Stimulated activated CD8-positive, alpha-beta memory T cell treated with anti-CD3 and anti-CD28 coated beads, Interleukin-15, amount 100 ng/mL, for 1 hour (primary cell): ENCODE results near the gene ADORA2B.
"Not testable (repeated sequence)": the region's sequence is repeated elsewhere in the genome, so short reads cannot be mapped to it uniquely, and the experiment has no call there.

Experiments used
- DNase-seq: peaks from one replicate; pipeline ENCODE4 v3.0.0-alpha.2; 2020; ENCODE audit warnings: low read depth

ADORA2B gene

DNA sequence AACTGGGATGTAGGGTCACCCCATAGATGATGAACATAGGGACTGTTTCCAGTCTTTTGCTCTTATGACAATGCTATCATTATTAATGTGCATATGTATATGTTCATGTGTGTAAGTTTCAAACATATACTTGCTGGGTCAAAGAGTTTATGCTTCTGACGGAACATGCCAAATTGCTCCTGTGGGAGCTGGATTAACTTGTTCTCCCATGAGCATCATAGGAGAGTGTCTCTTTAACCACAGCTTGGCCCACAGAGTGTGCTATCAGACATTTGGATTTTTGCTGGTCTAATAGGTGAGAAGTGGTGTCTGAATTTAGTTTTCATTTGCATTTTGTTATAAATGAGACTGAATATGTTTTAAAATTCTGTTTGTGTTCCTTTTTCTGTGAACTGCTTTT, 22.3 kb upstream of the ADORA2B start:
- no peak for DNase-seq

DNA sequence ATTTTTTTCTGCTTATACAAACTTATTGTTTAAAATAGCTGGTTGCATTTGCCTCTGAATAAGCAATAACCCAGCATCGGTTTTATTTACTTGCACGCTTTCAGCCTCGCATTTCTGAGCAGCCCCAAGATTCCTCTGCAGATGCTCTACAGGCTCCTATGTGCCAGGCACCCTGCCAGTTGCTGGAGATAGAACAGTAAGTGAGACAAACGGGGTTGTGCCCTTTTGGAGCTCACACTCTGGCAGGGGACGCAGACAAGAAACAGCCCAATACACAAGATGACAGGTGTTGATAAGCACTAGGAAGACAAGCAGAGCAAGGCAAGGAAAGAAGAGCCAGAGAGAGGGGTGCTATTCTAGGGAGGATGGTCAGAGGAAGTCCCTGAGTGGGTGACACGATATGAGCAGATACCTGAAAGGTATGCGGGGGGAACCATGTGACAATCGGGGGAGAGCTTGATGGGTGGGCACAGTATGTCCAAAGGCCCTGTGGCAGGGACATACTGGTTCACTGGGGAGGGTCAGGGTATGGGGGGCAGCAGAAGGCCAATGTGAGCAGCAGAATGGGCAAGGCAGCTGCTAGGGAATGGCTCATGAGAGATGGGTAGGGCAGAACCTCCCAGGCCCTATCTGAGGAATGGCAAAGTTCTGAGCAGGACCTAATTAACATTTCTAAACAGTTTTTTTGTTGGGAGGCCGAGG, 18.7 kb upstream of the ADORA2B start:
- no peak for DNase-seq

DNA sequence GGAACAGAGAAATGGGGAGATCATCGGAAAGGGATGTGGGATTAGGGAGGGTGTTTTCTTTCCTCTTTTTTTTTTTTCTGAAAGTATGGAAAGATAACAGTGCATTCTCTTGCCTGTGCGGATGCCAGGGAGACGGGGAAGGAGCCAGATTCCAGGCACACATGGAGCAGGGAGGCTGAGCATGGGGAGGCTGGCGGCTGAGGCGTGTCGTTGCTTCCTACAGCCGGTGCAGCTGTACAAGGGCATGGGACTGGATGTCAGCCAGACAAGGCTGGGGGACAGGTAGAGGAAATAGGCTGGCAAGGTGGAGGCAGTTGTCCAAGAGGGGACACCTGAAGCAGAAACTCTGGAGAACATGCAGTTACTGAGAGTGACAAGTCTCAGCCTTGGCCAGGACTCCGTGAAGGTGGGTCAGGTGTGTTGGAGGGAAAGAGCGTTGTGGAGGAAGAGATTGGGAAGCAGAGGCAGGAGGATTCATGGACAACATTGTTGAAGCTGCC, 16.6 kb upstream of the ADORA2B start:
- DNase-seq: no peak

DNA sequence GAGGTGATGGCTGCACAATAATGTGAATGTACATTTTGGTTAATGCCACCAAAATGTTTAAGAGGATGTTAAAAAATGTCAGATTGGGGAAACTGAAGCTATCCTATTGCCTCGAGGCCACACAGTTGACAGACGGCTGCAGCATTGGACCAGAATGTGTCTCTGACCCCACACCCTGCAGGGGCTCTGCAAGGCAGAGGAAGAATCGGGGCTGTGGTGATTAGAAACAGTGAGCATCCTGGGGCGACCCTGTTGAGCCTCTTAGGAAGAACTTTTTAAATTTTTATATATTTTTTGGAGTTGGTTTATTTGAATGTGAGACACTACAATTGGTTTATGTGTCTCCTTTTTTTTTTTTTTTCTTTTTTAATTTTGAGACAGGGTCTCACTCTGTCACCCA, 15.0 kb upstream of the ADORA2B start:
- DNase-seq: no peak

DNA sequence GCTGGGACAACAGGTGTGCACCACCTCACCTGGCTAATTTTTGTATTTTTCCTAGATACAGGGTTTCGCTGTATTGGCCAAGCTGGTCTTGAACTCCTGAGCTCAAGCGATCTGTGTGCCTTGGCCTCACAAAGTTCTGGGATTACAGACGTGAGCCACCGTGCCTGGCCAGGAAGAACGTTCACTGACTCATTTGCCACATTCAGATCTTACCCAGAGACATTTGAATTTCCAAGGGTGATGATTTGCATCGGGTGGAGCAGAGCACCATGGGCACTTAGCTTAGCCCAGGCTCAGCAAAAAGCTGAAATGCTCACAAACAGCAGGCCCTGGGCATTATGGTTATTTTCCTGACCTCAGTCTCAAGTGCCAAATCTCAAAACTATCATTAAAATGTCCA, 14.5 kb upstream of the ADORA2B start:
- DNase-seq: no peak

DNA sequence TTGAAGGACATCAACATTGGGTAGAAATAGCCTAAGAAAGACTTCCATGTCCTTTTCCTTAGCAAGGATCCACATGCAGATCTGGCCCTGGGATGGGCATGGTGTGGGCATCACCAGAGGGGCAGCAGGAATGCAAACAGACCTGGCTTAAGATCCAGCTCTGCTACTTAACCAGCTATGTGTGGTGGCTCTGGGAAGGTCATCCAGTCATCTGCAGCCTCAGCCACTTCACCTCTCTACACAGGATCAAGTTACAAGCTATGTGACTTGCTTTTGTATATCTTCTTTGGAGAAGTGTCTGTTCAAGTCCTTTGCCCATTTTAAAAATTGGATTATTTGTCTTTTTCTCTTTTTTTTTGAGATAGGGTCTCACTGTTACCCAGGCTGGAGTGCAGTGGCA, 13.5 kb upstream of the ADORA2B start:
- no peak for DNase-seq

DNA sequence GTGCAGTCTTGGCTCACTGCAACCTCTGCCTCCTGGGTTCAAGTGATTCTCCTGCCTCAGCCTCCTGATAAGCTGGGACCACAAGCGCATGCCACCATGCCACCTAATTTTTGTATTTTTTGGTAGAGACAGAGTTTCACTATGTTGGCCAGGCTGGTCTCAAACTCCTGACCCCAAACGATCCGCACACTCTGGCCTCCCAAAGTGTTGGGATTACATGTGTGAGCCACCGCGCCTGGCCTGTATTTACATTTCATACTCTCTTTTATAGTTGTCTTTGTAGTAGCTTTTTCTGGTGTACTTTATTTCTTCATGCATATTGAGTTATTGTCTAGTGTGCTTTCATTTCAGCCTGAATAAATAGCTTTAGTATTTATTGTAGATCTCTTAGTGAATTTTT, 10.1 kb upstream of the ADORA2B start:
- DNase-seq: no peak

DNA sequence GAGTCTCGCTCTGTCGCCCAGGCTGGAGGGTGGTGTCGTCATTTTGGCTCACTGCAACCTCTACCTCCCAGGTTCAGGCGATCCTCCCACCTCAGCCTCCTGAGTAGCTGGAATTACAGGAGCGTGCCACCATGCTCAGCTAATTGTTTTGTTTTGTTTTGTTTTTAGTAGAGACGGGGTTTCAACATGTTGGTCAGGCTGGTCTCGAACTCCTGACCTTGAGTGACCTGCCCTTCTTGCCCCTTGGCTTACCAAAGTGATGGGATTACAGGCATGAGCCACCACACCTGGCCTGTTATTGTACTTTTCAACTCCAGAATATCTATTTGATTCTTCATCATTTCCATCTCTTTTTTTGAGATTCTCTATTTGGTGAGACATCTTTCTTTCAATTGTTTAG, 9.0 kb upstream of the ADORA2B start:
- DNase-seq: no peak

DNA sequence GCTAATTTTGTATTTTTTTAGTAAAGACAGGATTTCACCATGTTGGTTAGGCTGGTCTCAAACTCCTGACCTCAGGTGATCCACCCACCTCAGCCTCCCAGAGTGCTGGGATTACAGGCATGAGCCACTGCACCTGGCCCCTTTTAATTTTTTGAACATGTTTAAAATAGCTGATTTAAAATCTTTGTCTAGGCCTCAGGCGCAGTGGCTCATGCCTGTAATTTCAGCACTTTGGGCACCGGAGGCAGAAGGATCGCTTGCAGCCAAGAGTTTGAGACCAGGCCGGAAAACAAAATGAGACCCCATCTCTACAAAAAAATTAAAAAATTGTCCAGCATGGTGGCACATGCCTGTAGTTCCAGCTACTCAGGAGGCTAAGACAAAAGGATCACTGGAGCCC, 8.4 kb upstream of the ADORA2B start:
- not testable (repeated sequence) for DNase-seq

DNA sequence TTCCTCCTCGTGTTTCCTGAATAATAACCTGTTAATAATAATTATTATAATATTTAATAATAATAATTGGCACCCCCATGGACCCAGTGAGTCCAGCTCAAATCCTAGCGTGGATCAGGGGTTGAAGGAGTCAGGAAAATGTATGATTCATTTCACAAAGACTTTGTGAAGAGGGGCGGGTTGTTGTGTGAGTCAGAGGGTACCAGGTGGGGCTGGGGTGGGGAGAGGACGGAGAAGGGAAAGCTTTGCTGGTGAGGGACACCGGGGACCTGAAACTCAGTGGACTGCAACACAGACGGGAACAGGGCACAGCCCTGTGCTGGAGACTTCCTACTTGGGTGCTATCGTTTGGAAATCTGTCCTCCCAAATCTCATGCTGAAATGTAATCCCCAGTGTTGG, 3.1 kb upstream of the ADORA2B start:
- DNase-seq: no peak

DNA sequence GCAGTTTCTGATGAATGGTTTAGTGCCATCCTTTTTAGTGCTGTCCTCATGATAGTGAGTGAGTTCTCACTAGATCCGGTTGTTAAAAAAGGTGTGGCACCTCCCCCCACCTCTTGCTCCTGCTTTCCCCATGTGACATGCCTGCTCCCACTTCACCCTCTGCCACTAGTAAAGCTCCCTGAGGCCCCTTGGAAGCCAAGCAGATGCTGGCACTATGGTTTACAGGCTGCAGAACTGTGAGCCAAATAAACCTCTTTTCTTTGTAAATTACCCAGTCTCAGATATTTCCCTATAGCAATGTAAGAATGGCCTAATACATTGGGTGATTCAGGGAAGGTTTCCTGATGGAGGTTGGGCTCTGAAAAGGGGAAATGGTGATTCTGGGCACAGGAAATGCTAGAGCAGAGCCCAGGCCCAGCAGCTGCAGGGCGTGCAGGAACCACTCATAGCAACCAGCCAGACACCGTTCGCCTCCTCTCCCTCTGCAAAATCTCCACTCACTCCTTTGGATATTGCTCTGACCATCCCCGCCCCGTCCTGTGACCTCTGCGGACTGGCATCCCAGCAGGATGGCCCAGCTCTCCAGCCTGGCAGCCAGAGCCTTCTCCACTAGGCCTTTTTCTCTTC, 2.6 kb upstream of the ADORA2B start:
- DNase-seq: no peak

DNA sequence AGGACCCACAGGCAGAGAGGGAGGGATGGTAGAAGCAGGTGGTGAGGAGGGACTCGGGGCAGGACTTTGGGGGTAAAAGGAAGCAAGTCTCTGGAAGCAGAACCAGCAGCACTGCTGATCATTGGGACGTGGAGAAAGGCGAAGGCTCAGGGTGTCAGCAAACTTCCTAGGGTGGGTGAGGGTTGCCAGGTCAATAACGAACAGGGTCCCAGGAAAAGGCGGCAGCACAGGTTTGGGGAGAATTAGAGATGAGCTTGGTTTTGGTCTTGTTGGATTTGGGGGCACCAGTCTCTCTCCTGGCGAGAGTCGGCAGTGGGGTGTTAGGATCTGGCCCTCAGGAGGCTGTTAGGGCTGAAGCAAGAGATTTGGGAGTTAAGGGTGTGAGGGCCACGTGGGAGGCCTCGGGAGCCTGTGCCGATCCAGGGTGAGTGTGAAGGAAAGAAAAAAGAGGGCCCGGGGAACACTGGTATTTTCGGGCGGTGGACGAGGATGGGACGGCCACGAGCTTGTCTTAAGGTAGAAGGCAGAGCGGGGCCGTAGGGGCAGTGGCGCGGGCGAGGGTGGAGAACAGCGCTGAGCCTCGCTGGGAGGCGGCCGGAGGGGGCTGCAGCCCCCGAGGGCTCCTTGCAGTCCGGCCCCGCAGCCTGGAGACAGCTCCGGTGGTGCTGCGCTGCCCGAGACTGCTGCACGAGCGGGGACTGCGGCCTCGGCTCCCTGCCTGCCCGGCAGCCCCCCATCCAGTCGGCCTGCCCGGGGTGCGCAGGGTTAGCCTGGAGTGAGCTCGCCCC, 765 bp upstream of the ADORA2B start:
- DNase-seq: no peak

DNA sequence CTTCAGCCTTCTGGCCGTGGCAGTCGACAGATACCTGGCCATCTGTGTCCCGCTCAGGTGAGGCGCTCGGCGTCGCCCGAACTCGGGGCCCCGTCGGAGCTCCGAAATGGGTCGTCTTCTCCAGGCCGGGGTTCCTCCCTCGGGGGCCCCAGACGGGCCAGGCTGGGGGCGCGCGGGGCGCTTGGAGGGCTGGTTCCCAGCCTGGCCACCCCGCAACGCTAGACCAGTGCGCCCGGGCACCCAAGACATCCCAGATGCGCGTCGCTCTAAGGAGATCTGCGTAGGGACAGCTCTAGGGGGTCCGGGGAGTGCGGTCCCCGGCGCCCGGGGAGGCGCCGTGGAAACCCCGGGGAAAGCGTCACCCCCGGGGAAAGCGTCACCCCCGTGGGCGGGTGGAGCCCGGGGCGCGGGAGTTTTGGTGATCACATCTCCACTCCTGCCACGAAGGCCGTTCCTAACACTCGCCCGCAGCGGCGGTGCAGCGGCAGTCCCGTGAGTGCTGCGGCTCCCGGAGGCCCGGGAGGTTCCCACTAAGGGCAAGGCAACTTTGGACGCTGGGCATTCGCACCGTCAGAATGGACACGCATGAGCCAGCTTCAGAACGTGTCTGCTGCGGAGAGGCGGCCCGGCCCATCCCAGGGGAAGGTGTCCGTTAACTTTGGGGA, 729 bp downstream of the ADORA2B start:
- DNase-seq: no peak

DNA sequence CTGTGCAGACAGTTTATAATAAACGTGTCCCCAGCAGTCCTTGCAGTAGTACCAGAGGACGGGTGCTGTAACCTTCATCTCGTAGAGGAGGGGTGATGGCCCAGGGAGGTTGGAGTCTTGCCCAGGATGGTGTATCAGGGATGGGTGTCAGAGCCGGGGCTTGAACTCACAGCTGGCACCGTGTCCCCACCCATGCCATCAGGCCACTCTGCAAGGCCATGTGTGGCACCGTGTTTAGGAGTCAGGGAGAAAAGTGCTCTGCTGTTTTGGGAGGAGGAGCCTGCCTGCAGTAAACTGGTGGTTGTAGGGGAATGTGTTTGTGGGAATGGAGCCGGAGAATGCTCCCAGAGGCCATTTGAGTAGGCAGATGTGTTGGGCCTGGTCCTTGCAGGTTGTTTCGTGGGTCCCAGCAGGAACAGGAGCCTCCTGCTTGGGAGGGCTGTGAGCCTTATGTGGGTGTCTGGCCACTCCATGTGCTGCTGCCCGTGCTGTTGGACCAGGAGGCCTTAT, 1.7 kb downstream of the ADORA2B start:
- no peak for DNase-seq

DNA sequence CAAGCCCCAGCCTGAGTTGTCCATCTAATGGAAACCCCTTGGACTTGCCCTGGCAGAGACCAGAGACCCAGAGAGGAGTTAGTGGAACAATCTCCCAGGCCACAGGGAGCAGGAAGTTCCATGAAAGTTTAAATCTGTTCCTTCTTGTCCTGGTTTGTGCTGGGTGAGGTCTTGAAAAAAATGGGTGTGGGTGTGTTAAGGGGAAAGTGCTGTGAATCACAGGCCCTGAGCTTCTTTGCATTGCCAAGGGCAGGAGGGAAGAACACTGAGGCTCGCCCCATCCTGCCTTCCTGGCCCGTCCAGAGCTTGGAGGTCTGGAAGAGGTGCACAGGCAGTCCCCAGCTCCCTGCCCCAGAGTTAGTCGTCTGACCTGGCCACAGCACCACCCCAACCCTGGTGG, 2.3 kb downstream of the ADORA2B start:
- no peak for DNase-seq

DNA sequence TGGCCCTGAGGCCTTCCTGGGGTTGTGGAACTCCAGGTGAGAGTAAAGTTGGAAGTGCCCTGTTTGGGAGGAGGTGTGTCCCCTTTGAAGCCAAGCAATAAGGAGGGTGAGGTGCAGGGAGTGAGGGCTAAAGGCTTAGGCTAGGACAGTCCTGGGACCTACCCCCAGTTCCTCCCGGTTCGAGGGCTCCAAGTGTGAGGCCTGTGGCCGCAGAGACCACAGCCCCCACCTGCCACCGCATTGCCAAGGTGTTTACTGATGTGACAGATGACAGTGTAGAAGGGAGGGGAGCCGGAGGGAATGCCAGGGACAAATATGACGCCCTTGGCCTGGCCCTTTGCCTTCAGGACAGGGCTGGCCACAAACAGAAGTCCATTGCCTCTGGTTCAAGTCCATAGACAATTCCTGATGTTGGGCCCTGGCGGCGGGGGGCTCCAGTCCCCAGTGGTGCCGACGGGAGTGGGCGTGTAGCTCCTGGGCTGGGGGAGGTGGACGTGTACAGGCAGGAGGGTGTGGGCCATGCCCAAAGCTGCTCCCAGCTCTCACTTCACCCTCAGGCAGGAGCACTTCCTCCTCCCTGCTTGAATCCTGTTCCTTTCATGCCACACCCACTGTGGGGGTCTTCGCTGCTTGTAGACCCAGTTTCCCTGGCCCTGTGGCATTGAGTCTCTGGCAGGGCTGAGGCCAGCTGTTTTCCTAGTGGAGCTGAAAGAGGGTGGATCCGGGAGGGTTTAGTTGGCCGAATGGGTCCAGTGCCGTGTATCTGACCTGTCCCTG, 3.2 kb downstream of the ADORA2B start:
- DNase-seq: no peak

DNA sequence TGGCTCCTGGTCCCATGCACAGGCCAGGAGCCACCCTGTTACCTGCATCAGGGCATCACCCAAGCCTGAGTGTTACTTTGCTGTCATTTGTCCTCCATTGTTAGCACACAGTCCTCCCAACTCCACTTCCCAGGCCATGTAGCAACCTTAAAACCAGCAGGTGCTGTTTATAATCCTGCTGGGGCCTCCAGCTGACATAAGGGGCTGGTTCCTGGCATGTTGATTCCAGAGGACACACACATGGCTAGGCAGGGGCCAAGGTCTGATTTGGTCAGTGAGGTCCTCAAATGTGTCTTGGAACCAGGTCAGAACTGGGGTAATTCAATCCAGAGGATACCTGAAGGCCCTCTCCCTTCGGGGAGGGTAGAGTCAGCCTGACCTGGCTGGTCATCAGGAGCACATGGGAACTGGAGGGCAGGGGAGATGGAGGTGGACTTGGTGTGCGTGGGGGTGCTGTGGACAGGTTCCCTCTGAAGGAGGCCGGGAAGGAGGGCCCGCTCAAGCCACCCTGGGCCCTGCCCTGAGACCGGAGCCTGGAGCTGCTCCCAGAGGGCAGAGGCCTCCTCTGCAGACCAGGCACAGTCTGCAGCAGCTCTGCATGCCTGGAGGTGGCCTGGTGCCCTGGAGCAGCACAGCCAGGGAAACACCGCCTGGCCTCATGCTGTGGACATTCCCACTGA, 6.6 kb downstream of the ADORA2B start:
- DNase-seq: no peak

DNA sequence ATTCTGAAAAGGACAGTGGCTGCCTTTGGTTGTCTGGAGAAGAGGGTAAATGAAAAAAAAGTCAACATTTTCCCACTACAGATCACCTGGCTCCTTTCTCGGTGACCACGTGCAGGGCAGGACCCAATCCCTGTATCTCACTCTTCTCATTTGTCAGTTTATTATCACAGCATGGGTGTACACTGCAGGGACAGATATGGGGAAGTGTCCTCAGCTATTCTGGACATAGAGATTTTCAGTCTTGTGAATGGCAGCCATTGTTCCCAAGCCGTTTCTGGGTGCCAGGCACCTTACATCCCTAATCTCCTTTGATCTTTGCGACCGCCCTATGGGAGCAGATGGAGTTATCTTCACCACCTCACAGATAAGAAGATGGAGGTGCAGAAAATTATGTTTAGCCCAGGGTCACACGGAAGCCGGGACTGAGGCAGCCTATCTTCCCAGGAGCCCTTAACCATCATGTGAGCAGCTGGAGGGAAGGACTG, 7.2 kb downstream of the ADORA2B start:
- no peak for DNase-seq

DNA sequence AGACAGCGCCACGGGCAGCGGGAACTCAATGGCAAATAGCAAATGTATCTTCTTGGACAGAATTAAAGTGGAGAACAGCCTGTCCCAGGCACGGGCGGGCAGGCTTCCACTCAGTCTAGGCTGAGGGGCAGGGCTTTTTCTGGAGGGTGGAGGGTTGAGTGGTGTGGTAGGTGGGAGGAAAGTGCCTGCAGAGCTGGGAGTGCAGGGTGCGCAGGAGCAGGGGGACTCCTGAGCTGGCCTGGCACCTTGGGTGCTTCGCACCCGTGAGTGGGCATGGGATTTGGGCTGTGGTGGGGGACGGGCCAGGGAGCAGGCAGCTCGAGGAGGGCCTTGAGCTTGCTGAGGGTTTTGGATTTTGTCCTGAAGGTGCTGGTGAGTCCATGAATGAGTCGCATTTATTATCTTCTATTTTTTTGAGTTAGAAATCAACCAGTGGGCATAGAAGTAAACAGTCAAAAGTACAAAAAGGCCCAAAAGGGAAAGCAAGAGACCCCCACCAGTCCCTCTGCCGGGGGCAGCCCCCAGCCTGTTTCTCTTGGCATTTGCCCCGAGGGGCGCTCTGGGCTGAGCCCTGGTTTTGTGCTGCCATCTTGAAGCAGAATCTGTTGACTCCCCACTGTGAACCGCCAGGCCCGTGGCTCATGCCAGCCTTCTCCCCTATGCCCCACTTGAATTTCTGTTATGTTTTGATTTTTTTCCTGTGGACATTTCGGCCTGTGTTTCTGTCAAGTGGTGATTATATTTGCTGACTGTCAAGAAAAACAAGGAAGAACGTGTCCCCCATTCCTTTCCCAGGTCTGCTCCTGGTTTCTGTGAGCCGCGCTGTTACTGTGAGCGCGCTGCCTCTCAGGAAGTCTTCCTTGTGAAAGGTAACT, 8.2 kb downstream of the ADORA2B start:
- DNase-seq: no peak

DNA sequence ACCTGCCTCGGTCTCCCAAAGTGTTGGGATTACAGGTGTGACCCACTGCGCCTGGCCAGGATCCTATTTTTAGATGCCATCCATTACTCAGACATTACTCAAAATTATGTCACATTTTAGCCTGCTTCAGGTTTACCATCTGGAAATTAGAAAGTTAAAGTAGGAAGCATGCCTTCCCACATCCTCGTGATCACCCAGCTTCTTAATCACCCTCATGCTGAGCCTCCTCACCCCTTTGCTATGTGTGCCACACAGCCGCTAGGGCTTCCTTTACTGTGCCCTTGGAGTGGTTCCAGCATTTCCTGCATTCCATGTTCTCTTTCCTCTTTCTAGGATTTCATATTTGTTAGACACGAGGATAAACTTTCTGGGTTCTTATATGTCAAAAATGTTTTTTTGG, 9.3 kb downstream of the ADORA2B start:
- no peak for DNase-seq
